ENCODE measurements around the gene MUTYH. TPM values are rescaled to one million over a fixed set of nuclear protein-coding genes. Genes with fewer than 3 reads are reported as not detected.

The MUTYH gene
- total and polyA plus RNA-seq, 9 of the 15 experiments (the other 6 are each of a cell fraction or from before 2014, with no cell fraction given) = 3.4 to 53.5 (median 29.0) TPM

GRCh38 chr1:45329445-45329844 is 10.8 kb downstream of the MUTYH start (continued):
- peak; percentile 86 for TF ChIP-seq PKNOX1 (IDR thresholded peaks at IDR 0.05)
- TF ChIP-seq CBFA2T3 (IDR thresholded peaks at IDR 0.05) = no peak
- TF ChIP-seq FOSL1 (tag; conservative IDR thresholded peaks at IDR 0.05) = peak; percentile 35; the same call in 1 of the 2 replicates
- peak; percentile 80 for TF ChIP-seq NFE2 (IDR thresholded peaks at IDR 0.05; ENCODE audit: low read depth)
- TF ChIP-seq KDM1A (IDR thresholded peaks at IDR 0.05) = peak; percentile 54 to 59; a peak in 2 of 4 replicates
- TF ChIP-seq, protein P1, sequence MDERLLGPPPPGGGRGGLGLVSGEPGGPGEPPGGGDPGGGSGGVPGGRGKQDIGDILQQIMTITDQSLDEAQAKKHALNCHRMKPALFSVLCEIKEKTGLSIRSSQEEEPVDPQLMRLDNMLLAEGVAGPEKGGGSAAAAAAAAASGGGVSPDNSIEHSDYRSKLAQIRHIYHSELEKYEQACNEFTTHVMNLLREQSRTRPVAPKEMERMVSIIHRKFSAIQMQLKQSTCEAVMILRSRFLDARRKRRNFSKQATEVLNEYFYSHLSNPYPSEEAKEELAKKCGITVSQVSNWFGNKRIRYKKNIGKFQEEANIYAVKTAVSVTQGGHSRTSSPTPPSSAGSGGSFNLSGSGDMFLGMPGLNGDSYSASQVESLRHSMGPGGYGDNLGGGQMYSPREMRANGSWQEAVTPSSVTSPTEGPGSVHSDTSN (CRISPR knock-in tag; IDR thresholded peaks at IDR 0.05; ENCODE audit: low read depth) = no peak
- TF ChIP-seq, protein P1 (tag; conservative IDR thresholded peaks at IDR 0.05; ENCODE audit: low read depth) = peak; percentile 68; the same call in 1 of the 2 replicates
- peak; percentile 63; the same call in 1 of the 2 replicates for TF ChIP-seq JUND (IDR thresholded peaks at IDR 0.05; ENCODE audit: borderline replicate concordance, low read depth, low read length)
- peak; percentile 65; the same call in 1 of the 3 replicates for TF ChIP-seq JUND (tag; IDR thresholded peaks at IDR 0.05; ENCODE audit: borderline replicate concordance, low read depth, low read length)
- TF ChIP-seq MEIS2 (IDR thresholded peaks at IDR 0.05; ENCODE audit: partially characterized antibody) = peak; percentile 75
- peak; percentile 42; the same call in 1 of the 2 replicates for TF ChIP-seq MAFF (IDR thresholded peaks at IDR 0.05; ENCODE audit: low read length)
- no peak for TF ChIP-seq PTRF (tag; IDR thresholded peaks at IDR 0.05)
- TF ChIP-seq, protein P2, sequence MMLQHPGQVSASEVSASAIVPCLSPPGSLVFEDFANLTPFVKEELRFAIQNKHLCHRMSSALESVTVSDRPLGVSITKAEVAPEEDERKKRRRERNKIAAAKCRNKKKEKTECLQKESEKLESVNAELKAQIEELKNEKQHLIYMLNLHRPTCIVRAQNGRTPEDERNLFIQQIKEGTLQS (IDR thresholded peaks at IDR 0.05) = peak; percentile 31; the same call in 1 of the 2 replicates
- TF ChIP-seq, protein P2 (CRISPR knock-in tag; conservative IDR thresholded peaks at IDR 0.05) = no peak
- TF ChIP-seq ZC3H11A (IDR thresholded peaks at IDR 0.05; ENCODE audit: low read depth, low read length) = no peak
- peak; percentile 77 for TF ChIP-seq C11orf30 (IDR thresholded peaks at IDR 0.05; ENCODE audit: low read depth)
- TF ChIP-seq DPF2 (IDR thresholded peaks at IDR 0.05) = peak; percentile 49; the same call in 1 of the 2 replicates
- TF ChIP-seq, protein P3, sequence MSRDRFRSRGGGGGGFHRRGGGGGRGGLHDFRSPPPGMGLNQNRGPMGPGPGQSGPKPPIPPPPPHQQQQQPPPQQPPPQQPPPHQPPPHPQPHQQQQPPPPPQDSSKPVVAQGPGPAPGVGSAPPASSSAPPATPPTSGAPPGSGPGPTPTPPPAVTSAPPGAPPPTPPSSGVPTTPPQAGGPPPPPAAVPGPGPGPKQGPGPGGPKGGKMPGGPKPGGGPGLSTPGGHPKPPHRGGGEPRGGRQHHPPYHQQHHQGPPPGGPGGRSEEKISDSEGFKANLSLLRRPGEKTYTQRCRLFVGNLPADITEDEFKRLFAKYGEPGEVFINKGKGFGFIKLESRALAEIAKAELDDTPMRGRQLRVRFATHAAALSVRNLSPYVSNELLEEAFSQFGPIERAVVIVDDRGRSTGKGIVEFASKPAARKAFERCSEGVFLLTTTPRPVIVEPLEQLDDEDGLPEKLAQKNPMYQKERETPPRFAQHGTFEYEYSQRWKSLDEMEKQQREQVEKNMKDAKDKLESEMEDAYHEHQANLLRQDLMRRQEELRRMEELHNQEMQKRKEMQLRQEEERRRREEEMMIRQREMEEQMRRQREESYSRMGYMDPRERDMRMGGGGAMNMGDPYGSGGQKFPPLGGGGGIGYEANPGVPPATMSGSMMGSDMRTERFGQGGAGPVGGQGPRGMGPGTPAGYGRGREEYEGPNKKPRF (IDR thresholded peaks at IDR 0.05; ENCODE audit: low read depth, low read length) = no peak

Measured in K562 (cell line).